H9 (cell line): ENCODE measurements around the gene ADAT2. TPM values are rescaled to one million over a fixed set of nuclear protein-coding genes. Genes with fewer than 3 reads are reported as not detected.

Source experiments
- DNase-seq: peaks from one replicate; pipeline ENCODE4 v3.0.0-alpha.2; 2017
- H2AFZ ChIP-seq: one replicate; pipeline ENCODE4 v1.6.1; 2013; ENCODE audit warnings: mild to moderate bottlenecking, low read length, control low read depth, moderate library complexity
- H2AK5ac ChIP-seq: 2 replicates; pipeline ENCODE4 v1.6.1; 2013; ENCODE audit warnings: low read length, control low read depth, mixed read lengths; ENCODE audit not compliant: insufficient read length
- H2BK120ac ChIP-seq: one replicate; pipeline ENCODE4 v1.6.1; 2013; ENCODE audit warnings: low read depth, mild to moderate bottlenecking, low read length, control low read depth, inconsistent platforms; ENCODE audit not compliant: poor library complexity, severe bottlenecking
- H2BK12ac ChIP-seq: 2 replicates; pipeline ENCODE4 v1.6.1; 2013; ENCODE audit warnings: low read length, control low read depth, mixed read lengths, low read depth; ENCODE audit not compliant: insufficient read length
- H2BK15ac ChIP-seq: 2 replicates; pipeline ENCODE4 v1.6.1; 2013; ENCODE audit warnings: low read depth, low read length, control low read depth
- H2BK20ac ChIP-seq: one replicate; pipeline ENCODE4 v1.6.1; 2013; ENCODE audit warnings: low read depth, mild to moderate bottlenecking, low read length, control low read depth, inconsistent platforms; ENCODE audit not compliant: poor library complexity, severe bottlenecking
- H2BK5ac ChIP-seq: 2 replicates; pipeline ENCODE4 v1.6.1; 2013; ENCODE audit warnings: low read length, control low read depth, mixed read lengths; ENCODE audit not compliant: insufficient read length
- H3K14ac ChIP-seq: 2 replicates; pipeline ENCODE4 v1.6.1; 2013; ENCODE audit warnings: low read length, control low read depth; ENCODE audit not compliant: insufficient read depth
- H3K18ac ChIP-seq: 2 replicates; pipeline ENCODE4 v1.6.1; 2013; ENCODE audit warnings: low read depth, mild to moderate bottlenecking, mixed read lengths, low read length, control low read depth; ENCODE audit not compliant: insufficient read length
- H3K23ac ChIP-seq: 2 replicates; pipeline ENCODE4 v1.6.1; 2013; ENCODE audit warnings: low read length, control low read depth, mixed read lengths, low read depth; ENCODE audit not compliant: insufficient read length
- H3K23me2 ChIP-seq: 2 replicates; pipeline ENCODE4 v1.6.1; 2013; ENCODE audit warnings: low read depth, mild to moderate bottlenecking, mixed read lengths, low read length, control low read depth; ENCODE audit not compliant: insufficient read length, poor library complexity, severe bottlenecking
- H3K27ac ChIP-seq: 2 replicates; pipeline ENCODE4 v1.5.1; 2013; ENCODE audit warnings: low read length, control low read depth, mixed read lengths, low read depth; ENCODE audit not compliant: insufficient read length
- H3K27me3 ChIP-seq: 2 replicates; pipeline ENCODE4 v1.6.1; 2013; ENCODE audit warnings: low read length, control low read depth, inconsistent platforms; ENCODE audit not compliant: insufficient read depth
- H3K4ac ChIP-seq: 2 replicates; pipeline ENCODE4 v1.6.1; 2013; ENCODE audit warnings: low read depth, mild to moderate bottlenecking, control low read depth, inconsistent platforms, low read length, moderate library complexity
- H3K4me1 ChIP-seq: 2 replicates; pipeline ENCODE4 v1.6.1; 2013; ENCODE audit warnings: low read length, control low read depth, inconsistent platforms; ENCODE audit not compliant: insufficient read depth
- H3K4me2 ChIP-seq: 2 replicates; pipeline ENCODE4 v1.6.1; 2013; ENCODE audit warnings: low read length, control low read depth, mixed read lengths; ENCODE audit not compliant: insufficient read length, insufficient read depth
- H3K56ac ChIP-seq: 2 replicates; pipeline ENCODE4 v1.6.1; 2013; ENCODE audit warnings: low read depth, mild to moderate bottlenecking, mixed read lengths, low read length, control low read depth; ENCODE audit not compliant: insufficient read length
- H3K79me1 ChIP-seq: 2 replicates; pipeline ENCODE4 v1.6.1; 2013; ENCODE audit warnings: low read depth, mild to moderate bottlenecking, moderate library complexity, low read length, control low read depth, inconsistent platforms; ENCODE audit not compliant: insufficient read depth, poor library complexity, severe bottlenecking
- H3K79me2 ChIP-seq: 2 replicates; pipeline ENCODE4 v1.6.1; 2013; ENCODE audit warnings: low read length, control low read depth, inconsistent platforms; ENCODE audit not compliant: insufficient read depth
- H3K9ac ChIP-seq: 2 replicates; pipeline ENCODE4 v1.6.1; 2013; ENCODE audit warnings: low read length, control low read depth, mixed read lengths; ENCODE audit not compliant: insufficient read length; ENCODE audit errors: extremely low read depth
- H3K9me3 ChIP-seq: one replicate; pipeline ENCODE4 v1.6.1; 2013; ENCODE audit warnings: low read depth, low read length, inconsistent platforms; ENCODE audit not compliant: control insufficient read depth
- H3T11ph ChIP-seq: one replicate; pipeline ENCODE4 v1.6.1; 2013; ENCODE audit warnings: mild to moderate bottlenecking, low read length, control low read depth, inconsistent platforms
- H4K20me1 ChIP-seq: one replicate; pipeline ENCODE4 v1.6.1; 2013; ENCODE audit not compliant: control insufficient read depth, insufficient read length, insufficient read depth
- H4K5ac ChIP-seq: 2 replicates; pipeline ENCODE4 v1.6.1; 2013; ENCODE audit warnings: low read depth, mild to moderate bottlenecking, mixed read lengths, low read length, control low read depth; ENCODE audit not compliant: insufficient read length
- H4K8ac ChIP-seq: replicated peaks from 2 replicates; pipeline ENCODE4 v1.6.1; 2013; ENCODE audit warnings: low read length, control low read depth, mixed read lengths, low read depth; ENCODE audit not compliant: insufficient read length
- H4K91ac ChIP-seq: 2 replicates; pipeline ENCODE4 v1.6.1; 2013; ENCODE audit warnings: low read depth, mild to moderate bottlenecking, moderate library complexity, mixed read lengths, low read length, control low read depth; ENCODE audit not compliant: insufficient read length
- H3K27ac Mint-ChIP-seq, 3 experiments: 2 replicates in 2 of 3; 3 replicates in 1 of 3; pipeline ENCODE4 v1.8.0; 2020 to 2021; ENCODE audit warnings: mixed read lengths in 3 of 3, mild to moderate bottlenecking in 1 of 3, moderate library complexity in 1 of 3
- H3K27me3 Mint-ChIP-seq: 2 replicates; pipeline ENCODE4 v1.8.0; 2021; ENCODE audit warnings: low read depth, mild to moderate bottlenecking, moderate library complexity, mixed read lengths
- H3K36me3 Mint-ChIP-seq, 3 experiments: 2 replicates in 2 of 3; 3 replicates in 1 of 3; pipeline ENCODE4 v1.8.0; 2020 to 2021; ENCODE audit warnings: low read depth in 3 of 3, mixed read lengths in 3 of 3; ENCODE audit not compliant: insufficient read depth in 1 of 3
- H3K4me1 Mint-ChIP-seq, 2 experiments: 2 replicates each; pipeline ENCODE4 v1.8.0; 2020; ENCODE audit warnings: mixed read lengths in 2 of 2
- H3K4me3 Mint-ChIP-seq, 2 experiments: 2 replicates in 1 of 2; 3 replicates in 1 of 2; pipeline ENCODE4 v1.8.0; 2020 to 2021; ENCODE audit warnings: mild to moderate bottlenecking in 2 of 2, mixed read lengths in 2 of 2, moderate library complexity in 1 of 2
- H3K9me3 Mint-ChIP-seq, 2 experiments: 2 replicates in 1 of 2; 3 replicates in 1 of 2; pipeline ENCODE4 v1.8.0; 2020; ENCODE audit warnings: mild to moderate bottlenecking in 2 of 2, mixed read lengths in 2 of 2, moderate library complexity in 1 of 2
- CTCF ChIP-seq: fragments of 200-600 bp; sonication (generic); conservative IDR thresholded peaks from 3 replicates; pipeline ENCODE4 v1.8.0; 2021; ENCODE audit warnings: antibody characterized with exemption, mild to moderate bottlenecking
- WGBS: extraction: QIAGEN DNeasy Blood & Tissue Kit; methylation state at CpG from one replicate; pipeline ENCODE4 v1.1.7; 2013; ENCODE audit warnings: missing lambda C conversion rate, low lambda C conversion rate, mixed read lengths; ENCODE audit not compliant: insufficient read length; ENCODE audit errors: extremely low coverage; 5-methylcytosine and 5-hydroxymethylcytosine counted together
- total RNA-seq: library from RNA; stranded (reverse); gene quantifications from 2 replicates; pipeline ENCODE4 v1.2.1, GENCODE V29; 2021

Gene ADAT2
- total RNA-seq, 1 experiment from 2014 or later = 11.3 TPM

GRCh38 chr6:143410859-143411270, 39.6 kb downstream of the ADAT2 start:
- H4K5ac ChIP-seq = no peak overlapping the region
- H3K4me2 ChIP-seq = no peak overlapping the region
- H3K36me3 Mint-ChIP-seq = no peaks in the 10 kb centered on the region
- no peaks in the 10 kb centered on the region for H3K9me3 ChIP-seq
- H2BK15ac ChIP-seq = no peak overlapping the region
- no peak overlapping the region for H4K8ac ChIP-seq
- H3K4me1 ChIP-seq = no peaks in the 10 kb centered on the region
- H3K4me3 Mint-ChIP-seq = no peak overlapping the region
- no peak overlapping the region for H2BK20ac ChIP-seq
- H3K27ac Mint-ChIP-seq = no peak overlapping the region
- no peak overlapping the region for H2BK5ac ChIP-seq
- H4K91ac ChIP-seq = no peak overlapping the region
- H3K18ac ChIP-seq = no peak overlapping the region
- H3K9me3 Mint-ChIP-seq = no peaks in the 10 kb centered on the region
- peaks cover 0 to 2% of the 10 kb centered on the region in 2 experiments; a peak in 1 of 4 replicates for H3K4me1 Mint-ChIP-seq
- no peak overlapping the region for H3K4ac ChIP-seq
- TF ChIP-seq CTCF = no peak
- no peaks in the 10 kb centered on the region for H3K27me3 Mint-ChIP-seq
- no peak overlapping the region for H3K14ac ChIP-seq
- H3K9ac ChIP-seq = no peak overlapping the region
- no CpG with 5 or more reads among the region's 1 CpG for WGBS
- H4K20me1 ChIP-seq = no peaks in the 10 kb centered on the region
- no peak overlapping the region for H3T11ph ChIP-seq
- H2AFZ ChIP-seq = no peak overlapping the region
- no peaks in the 10 kb centered on the region for H3K27me3 ChIP-seq
- no peak overlapping the region for H3K27ac ChIP-seq
- no peak overlapping the region for H2BK12ac ChIP-seq
- DNase-seq = no peak
- no peaks in the 10 kb centered on the region for H3K79me2 ChIP-seq
- H3K23ac ChIP-seq = no peak overlapping the region
- no peaks in the 10 kb centered on the region for H3K23me2 ChIP-seq
- no peaks in the 10 kb centered on the region for H3K79me1 ChIP-seq
- H2AK5ac ChIP-seq = no peak overlapping the region
- H2BK120ac ChIP-seq = no peak overlapping the region
- H3K56ac ChIP-seq = no peak overlapping the region
